SK-N-SH treated with all-trans-retinoic acid at 6 μM for 48 hours (cell line): ENCODE results near the gene ANKS6.

Experiments used
- ATAC-seq: fragments of 200-7000 bp; cut with Tn5 transposase; 3 replicates; pipeline ENCODE4 v1.9.1; 2020; ENCODE audit warnings: mild to moderate bottlenecking, moderate library complexity
- ARNTL ChIP-seq: fragments of 450-650 bp; formaldehyde crosslinking; IDR thresholded peaks from 2 replicates; pipeline ENCODE4 v1.5.0; 2020; ENCODE audit warnings: low read depth, mild to moderate bottlenecking, moderate library complexity, borderline replicate concordance
- CSDC2 ChIP-seq: fragments of 250-450 bp; sonication (Bioruptor Pico); IDR thresholded peaks from 2 replicates; pipeline ENCODE4 v1.5.0; 2020; ENCODE audit warnings: mild to moderate bottlenecking, moderate library complexity
- ESRRG ChIP-seq: fragments of 250-450 bp; sonication (Bioruptor Pico); IDR thresholded peaks from 2 replicates; pipeline ENCODE4 v1.6.1; 2021; ENCODE audit warnings: mild to moderate bottlenecking
- GLIS3 ChIP-seq: fragments of 250-450 bp; sonication (Bioruptor Pico); IDR thresholded peaks from 2 replicates; pipeline ENCODE4 v1.5.0; 2020; ENCODE audit warnings: mild to moderate bottlenecking, moderate library complexity
- ISL1 ChIP-seq: fragments of 250-450 bp; sonication (Bioruptor Pico); IDR thresholded peaks from 2 replicates; pipeline ENCODE4 v2.1.2; 2022; ENCODE audit warnings: mild to moderate bottlenecking, moderate library complexity
- OSR1 ChIP-seq: fragments of 250-450 bp; sonication (Bioruptor Pico); IDR thresholded peaks from 2 replicates; pipeline ENCODE4 v1.8.0; 2022; ENCODE audit warnings: moderate library complexity, mild to moderate bottlenecking, inconsistent platforms
- POU6F1 ChIP-seq: fragments of 250-450 bp; sonication (Bioruptor Pico); IDR thresholded peaks from 2 replicates; pipeline ENCODE4 v1.8.0; 2021; ENCODE audit warnings: low read depth, mild to moderate bottlenecking, moderate library complexity, borderline replicate concordance
- PPARA ChIP-seq: fragments of 250-450 bp; sonication (Bioruptor Pico); IDR thresholded peaks from 2 replicates; pipeline ENCODE4 v1.5.0; 2020; ENCODE audit warnings: mild to moderate bottlenecking, borderline replicate concordance
- RARB ChIP-seq: fragments of 250-450 bp; sonication (Bioruptor Pico); IDR thresholded peaks from 2 replicates; pipeline ENCODE4 v1.8.0; 2021; ENCODE audit warnings: mild to moderate bottlenecking, moderate library complexity
- SNAI2 ChIP-seq: fragments of 250-450 bp; sonication (Bioruptor Pico); IDR thresholded peaks from 2 replicates; pipeline ENCODE4 v1.5.0; 2020; ENCODE audit warnings: mild to moderate bottlenecking, moderate library complexity
- TCF4 ChIP-seq: fragments of 250-450 bp; sonication (Bioruptor Pico); IDR thresholded peaks from 2 replicates; pipeline ENCODE4 v1.8.0; 2021; ENCODE audit warnings: mild to moderate bottlenecking, moderate library complexity, borderline replicate concordance
- TOX ChIP-seq: fragments of 250-450 bp; sonication (Bioruptor Pico); IDR thresholded peaks from 2 replicates; pipeline ENCODE4 v1.8.0; 2021; ENCODE audit warnings: mild to moderate bottlenecking, moderate library complexity, borderline replicate concordance
- TSHZ2 ChIP-seq: fragments of 250-450 bp; sonication (Bioruptor Pico); IDR thresholded peaks from 2 replicates; pipeline ENCODE4 v1.5.0; 2020; ENCODE audit warnings: mild to moderate bottlenecking, moderate library complexity
- ZNF565 ChIP-seq: fragments of 450-650 bp; formaldehyde crosslinking; conservative IDR thresholded peaks from 2 replicates; pipeline ENCODE4 v1.5.0; 2020; ENCODE audit warnings: low read depth, mild to moderate bottlenecking, moderate library complexity
- ZNF8 ChIP-seq: fragments of 450-650 bp; formaldehyde crosslinking; IDR thresholded peaks from 2 replicates; pipeline ENCODE4 v1.5.0; 2020; ENCODE audit warnings: mild to moderate bottlenecking, moderate library complexity
- TF ChIP-seq, protein P1 (sequence below): fragments of 250-450 bp; sonication (Bioruptor Pico); IDR thresholded peaks from 2 replicates; pipeline ENCODE4 v1.8.0; 2020; ENCODE audit warnings: mild to moderate bottlenecking, moderate library complexity, borderline replicate concordance
- TF ChIP-seq, protein P2 (sequence below): fragments of 250-450 bp; sonication (Bioruptor Pico); IDR thresholded peaks from 2 replicates; pipeline ENCODE4 v1.5.1; 2021; ENCODE audit warnings: mild to moderate bottlenecking, moderate library complexity

Gene ANKS6

GRCh38 chr9:98819231-98819630 is 22.9 kb upstream of the ANKS6 start:
- TF ChIP-seq, protein P1, sequence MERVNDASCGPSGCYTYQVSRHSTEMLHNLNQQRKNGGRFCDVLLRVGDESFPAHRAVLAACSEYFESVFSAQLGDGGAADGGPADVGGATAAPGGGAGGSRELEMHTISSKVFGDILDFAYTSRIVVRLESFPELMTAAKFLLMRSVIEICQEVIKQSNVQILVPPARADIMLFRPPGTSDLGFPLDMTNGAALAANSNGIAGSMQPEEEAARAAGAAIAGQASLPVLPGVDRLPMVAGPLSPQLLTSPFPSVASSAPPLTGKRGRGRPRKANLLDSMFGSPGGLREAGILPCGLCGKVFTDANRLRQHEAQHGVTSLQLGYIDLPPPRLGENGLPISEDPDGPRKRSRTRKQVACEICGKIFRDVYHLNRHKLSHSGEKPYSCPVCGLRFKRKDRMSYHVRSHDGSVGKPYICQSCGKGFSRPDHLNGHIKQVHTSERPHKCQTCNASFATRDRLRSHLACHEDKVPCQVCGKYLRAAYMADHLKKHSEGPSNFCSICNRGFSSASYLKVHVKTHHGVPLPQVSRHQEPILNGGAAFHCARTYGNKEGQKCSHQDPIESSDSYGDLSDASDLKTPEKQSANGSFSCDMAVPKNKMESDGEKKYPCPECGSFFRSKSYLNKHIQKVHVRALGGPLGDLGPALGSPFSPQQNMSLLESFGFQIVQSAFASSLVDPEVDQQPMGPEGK, result no peak
- TF ChIP-seq ISL1 (CRISPR knock-in tag) (no peak), OSR1 (CRISPR knock-in tag) (no peak), PPARA (CRISPR knock-in tag) (no peak), POU6F1 (no peak), ESRRG (CRISPR knock-in tag) (no peak), TOX (no peak), GLIS3 (CRISPR knock-in tag) (no peak), ARNTL (CRISPR knock-in tag) (no peak), ZNF8 (no peak)
- no peak for ATAC-seq

GRCh38 chr9:98818764-98819163 is 22.4 kb upstream of the ANKS6 start:
- TF ChIP-seq TCF4 (CRISPR knock-in tag) (no peak), ZNF565 (CRISPR knock-in tag) (no peak), SNAI2 (CRISPR knock-in tag) (no peak), TSHZ2 (CRISPR knock-in tag) (no peak), RARB (no peak), ARNTL (CRISPR knock-in tag) (no peak)
- no peak for ATAC-seq

GRCh38 chr9:98815391-98815951 is 19.1 kb upstream of the ANKS6 start:
- TF ChIP-seq, protein P1, result no peak
- TF ChIP-seq CSDC2 (CRISPR knock-in tag), result no peak
- TF ChIP-seq, protein P2, sequence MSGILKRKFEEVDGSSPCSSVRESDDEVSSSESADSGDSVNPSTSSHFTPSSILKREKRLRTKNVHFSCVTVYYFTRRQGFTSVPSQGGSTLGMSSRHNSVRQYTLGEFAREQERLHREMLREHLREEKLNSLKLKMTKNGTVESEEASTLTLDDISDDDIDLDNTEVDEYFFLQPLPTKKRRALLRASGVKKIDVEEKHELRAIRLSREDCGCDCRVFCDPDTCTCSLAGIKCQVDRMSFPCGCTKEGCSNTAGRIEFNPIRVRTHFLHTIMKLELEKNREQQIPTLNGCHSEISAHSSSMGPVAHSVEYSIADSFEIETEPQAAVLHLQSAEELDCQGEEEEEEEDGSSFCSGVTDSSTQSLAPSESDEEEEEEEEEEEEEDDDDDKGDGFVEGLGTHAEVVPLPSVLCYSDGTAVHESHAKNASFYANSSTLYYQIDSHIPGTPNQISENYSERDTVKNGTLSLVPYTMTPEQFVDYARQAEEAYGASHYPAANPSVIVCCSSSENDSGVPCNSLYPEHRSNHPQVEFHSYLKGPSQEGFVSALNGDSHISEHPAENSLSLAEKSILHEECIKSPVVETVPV (CRISPR knock-in tag), result no peak
- TF ChIP-seq GLIS3 (CRISPR knock-in tag), result no peak
- no peak for ATAC-seq

- TF ChIP-seq, protein P1, result no peak
- no peak for TF ChIP-seq SNAI2 (CRISPR knock-in tag)
- TF ChIP-seq, all 23 proteins: peak for 0
- ATAC-seq, result peak; percentile 40
These were observed 14.8 kb upstream of the ANKS6 start for GRCh38 chr9:98811051-98811650.
